Activated CD8-positive, alpha-beta memory T cell treated with anti-CD3 and anti-CD28 coated beads, Interleukin-2, amount 50 U/mL, for 1 hour (primary cell): ENCODE results near the gene ZNF831.

Experiments
- DNase-seq: peaks from one replicate; pipeline ENCODE4 v3.0.0-alpha.2; 2020; ENCODE audit errors: extremely low read depth

Gene ZNF831

DNA sequence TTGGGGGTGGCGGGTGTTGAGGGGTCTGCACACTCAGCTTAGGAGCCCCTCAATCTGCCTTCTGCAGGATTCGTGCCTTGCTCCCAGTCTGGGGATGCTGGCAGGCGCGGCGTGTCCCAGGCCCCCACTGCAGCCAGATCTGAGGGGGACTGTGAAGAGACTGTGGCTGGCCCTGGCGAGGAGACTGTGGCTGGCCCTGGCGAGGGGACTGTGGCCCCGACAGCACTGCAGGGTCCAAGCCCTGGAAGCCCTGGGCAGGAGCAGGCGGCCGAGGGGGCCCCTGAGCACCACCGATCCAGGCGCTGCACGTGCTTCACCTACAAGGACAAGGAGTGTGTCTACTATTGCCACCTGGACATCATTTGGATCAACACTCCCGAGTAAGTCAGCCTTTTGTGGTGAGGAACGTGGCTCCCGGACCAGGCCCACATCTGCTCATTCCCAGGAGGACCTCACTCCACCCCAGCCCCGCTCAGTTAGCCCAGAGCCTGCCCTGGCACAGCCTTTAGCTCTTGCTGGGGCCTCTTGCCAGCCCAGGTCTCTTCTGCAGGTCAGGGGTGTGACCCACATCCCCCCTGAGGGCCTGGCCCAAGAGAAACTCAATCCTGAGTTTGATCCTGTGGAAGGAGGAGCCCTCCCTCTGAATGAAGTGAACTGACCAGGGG, 137.9 kb downstream of the ZNF831 start:
- DNase-seq: no peak

DNA sequence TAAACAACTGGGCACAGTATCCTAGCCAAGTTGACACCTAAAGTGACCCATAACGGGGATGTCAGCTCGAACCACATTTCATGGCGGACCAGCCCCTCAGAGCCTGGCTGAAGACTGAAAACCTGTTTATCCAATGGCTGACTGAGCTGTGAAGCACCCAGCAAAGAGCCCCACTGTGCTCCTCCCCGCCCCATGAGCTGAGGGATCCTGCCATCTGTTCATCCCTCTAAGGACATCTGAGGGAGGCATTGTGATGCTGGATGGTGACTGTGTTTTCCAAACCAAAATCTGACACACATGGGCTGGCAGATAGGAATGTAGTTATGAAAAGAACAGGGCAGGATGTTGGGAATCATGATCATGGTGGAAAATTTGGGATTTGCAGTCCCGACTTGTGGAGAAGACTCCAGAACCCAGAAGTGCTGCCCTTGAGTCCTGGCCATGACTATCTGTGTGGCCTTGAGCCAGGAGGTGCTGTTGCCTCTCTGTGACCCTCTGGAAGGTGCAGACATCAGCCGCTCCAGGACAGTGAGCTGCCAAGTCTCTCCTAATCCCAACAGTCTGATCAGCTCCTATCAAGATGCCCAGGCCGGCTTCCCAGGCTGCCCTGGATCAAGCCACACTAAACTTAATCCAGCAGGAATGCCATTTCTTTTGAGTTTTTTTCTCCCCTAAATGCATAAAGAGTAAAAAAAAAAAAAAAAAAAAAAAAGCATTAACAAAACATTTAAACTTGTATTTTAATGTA, 142.5 kb downstream of the ZNF831 start:
- DNase-seq: no peak

DNA sequence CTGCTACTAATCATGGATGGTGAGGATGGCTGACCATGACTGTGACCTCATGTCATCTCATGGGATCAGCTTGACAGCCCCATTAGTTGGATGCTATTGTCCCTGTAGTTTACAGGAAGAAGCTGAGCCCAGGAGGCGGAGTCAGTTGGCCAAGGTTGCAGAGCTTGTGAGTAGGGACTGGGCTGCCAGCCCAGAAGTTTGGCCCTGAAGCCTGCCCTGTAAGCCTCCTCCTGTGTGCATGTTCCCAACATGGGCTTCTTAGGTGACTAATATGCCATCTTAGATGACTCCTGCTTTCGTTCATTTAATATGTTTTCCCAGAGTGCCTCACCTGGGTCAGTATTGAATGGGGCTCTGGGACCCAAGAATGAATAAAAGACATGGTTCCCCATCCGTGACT, 143.6 kb downstream of the ZNF831 start:
- DNase-seq: no peak
